Measurements from ENCODE around the gene TGFA. TPM values are rescaled to one million over a fixed set of nuclear protein-coding genes. Genes with fewer than 3 reads are reported as not detected.

The TGFA gene
- total RNA-seq, 1 donor: not detected

DNA sequence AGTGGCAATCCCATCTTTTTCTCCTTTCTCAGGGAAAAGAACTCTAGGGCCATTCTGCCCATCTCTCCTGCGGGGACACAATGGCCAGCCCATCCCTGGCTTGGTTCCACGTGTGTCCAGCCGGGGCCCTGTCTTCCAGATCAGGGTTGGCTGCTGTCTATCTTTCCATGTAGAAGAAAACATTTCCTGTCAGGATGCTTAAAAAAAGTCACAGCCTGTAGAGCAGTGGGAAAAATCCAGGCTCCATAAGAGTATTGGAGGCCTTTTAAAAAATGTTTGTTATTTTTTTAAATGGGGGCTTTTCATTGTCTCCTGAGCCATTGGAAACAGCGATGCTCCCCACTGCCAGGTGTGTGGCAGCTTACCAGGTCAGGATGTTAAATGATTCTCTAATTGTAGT, 105.6 kb downstream of the TGFA start:
- DNase-seq (ENCODE audit: low read depth): no peak
- no peak overlapping the region for H3K4me3 ChIP-seq (ENCODE audit: low read depth, low read length)
- no peak for TF ChIP-seq CTCF (IDR thresholded peaks at IDR 0.05; ENCODE audit: insufficient read depth, low read depth, low read length)

DNA sequence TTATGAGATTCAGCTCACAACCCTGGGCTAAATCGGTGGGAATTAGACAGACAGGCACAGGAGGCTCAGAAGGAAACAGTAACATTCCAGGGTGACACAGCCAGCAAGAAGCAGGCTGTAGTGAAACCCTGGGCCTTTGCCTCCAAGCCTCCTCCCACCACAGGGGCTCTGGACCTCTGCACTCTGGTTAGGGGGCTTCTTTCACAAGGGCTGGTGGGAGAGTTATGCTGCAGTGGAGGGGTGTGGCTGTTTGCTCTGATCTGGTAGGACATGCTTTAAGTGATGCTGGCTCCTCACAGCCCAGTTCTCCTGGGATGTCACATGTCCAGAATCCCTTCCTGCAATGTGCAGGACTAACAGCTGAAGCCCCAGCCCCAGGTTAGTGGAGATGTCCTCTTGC, 109.9 kb downstream of the TGFA start:
- no peak overlapping the region for H3K4me3 ChIP-seq (ENCODE audit: low read depth, low read length)
- no peak for DNase-seq (ENCODE audit: low read depth)
- TF ChIP-seq CTCF (IDR thresholded peaks at IDR 0.05; ENCODE audit: insufficient read depth, low read depth, low read length): no peak

GRCh38 chr2:70443078-70443465, 110.6 kb downstream of the TGFA start:
- no peak for DNase-seq (ENCODE audit: low read depth)
- no peak overlapping the region for H3K4me3 ChIP-seq (ENCODE audit: low read depth, low read length)
- TF ChIP-seq CTCF (IDR thresholded peaks at IDR 0.05; ENCODE audit: insufficient read depth, low read depth, low read length): no peak

- DNase-seq (ENCODE audit: low read depth): no peak
- TF ChIP-seq CTCF (IDR thresholded peaks at IDR 0.05; ENCODE audit: insufficient read depth, low read depth, low read length): no peak
- no peak overlapping the region for H3K4me3 ChIP-seq (ENCODE audit: low read depth, low read length)
Observed at GRCh38 chr2:70442301-70443077, 111.1 kb downstream of the TGFA start.

GRCh38 chr2:70440621-70441020, 113.0 kb downstream of the TGFA start:
- TF ChIP-seq CTCF (IDR thresholded peaks at IDR 0.05; ENCODE audit: insufficient read depth, low read depth, low read length): no peak
- no peak overlapping the region for H3K4me3 ChIP-seq (ENCODE audit: low read depth, low read length)
- no peak for DNase-seq (ENCODE audit: low read depth)

DNA sequence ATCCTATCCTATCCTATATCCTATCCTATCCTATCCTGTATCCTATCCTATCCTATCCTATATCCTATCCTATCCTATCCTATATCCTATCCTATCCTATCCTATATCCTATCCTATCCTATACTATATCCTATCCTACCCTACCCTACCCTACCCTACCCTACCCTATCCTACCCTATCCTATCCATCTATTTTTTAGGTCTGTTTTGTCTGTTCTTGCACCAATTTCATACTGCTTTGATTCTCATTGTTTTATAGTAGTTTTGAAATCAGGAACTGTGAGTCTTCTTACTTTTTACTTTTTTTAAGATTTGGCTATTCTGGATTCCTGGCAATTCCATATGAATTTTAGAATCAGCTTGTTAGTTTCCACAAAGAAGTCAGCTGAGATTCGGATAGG, 118.5 kb downstream of the TGFA start:
- no peak for TF ChIP-seq CTCF (IDR thresholded peaks at IDR 0.05; ENCODE audit: insufficient read depth, low read depth, low read length)
- H3K4me3 ChIP-seq (ENCODE audit: low read depth, low read length): no peak overlapping the region
- DNase-seq (ENCODE audit: low read depth): no peak

DNA sequence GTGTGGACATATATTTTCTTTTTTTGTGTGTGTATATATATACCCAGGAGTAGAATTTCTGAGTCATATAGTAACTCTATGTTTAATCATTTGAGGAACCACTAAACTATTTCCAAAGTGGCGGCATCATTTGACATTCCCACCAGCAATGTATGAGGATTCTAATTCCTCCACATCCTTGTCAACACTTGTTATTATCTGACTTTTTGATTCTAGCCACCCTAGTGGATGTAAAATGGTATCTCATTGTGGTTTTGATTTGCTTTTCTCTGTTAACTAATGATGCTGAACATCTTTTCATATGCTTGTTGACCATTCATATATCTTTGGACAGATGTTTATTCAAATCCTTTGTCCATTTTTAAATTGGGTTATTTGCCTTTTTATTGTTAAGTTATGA, 120.3 kb downstream of the TGFA start:
- H3K4me3 ChIP-seq (ENCODE audit: low read depth, low read length): no peak overlapping the region
- TF ChIP-seq CTCF (IDR thresholded peaks at IDR 0.05; ENCODE audit: insufficient read depth, low read depth, low read length): no peak
- no peak for DNase-seq (ENCODE audit: low read depth)

Measured in fibroblast of villous mesenchyme (primary cell).